Measurements from ENCODE around the gene SGTB.
"Not testable (repeated sequence)": the region's sequence is repeated elsewhere in the genome, so short reads cannot be mapped to it uniquely, and the experiment has no call there.

DNA sequence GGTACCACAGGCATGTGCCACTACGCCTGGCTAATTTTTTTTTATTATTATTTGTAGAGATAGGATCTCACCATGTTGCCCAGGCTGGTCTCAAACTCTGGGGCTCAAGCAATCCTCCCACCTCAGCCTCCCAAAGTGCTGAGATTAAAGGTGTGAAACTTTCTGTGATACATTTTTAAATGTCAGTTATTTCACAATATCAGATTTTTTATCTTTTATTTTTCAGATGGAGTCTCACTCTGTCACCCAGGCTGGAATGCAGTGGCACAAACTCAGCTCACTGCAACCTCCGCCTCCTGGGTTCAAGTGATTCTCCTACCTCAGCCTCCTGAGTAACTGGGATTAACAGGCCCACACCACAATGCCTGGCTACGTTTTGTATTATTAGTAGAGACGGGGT, 99.9 kb downstream of the SGTB start:
- TF ChIP-seq, protein P1, sequence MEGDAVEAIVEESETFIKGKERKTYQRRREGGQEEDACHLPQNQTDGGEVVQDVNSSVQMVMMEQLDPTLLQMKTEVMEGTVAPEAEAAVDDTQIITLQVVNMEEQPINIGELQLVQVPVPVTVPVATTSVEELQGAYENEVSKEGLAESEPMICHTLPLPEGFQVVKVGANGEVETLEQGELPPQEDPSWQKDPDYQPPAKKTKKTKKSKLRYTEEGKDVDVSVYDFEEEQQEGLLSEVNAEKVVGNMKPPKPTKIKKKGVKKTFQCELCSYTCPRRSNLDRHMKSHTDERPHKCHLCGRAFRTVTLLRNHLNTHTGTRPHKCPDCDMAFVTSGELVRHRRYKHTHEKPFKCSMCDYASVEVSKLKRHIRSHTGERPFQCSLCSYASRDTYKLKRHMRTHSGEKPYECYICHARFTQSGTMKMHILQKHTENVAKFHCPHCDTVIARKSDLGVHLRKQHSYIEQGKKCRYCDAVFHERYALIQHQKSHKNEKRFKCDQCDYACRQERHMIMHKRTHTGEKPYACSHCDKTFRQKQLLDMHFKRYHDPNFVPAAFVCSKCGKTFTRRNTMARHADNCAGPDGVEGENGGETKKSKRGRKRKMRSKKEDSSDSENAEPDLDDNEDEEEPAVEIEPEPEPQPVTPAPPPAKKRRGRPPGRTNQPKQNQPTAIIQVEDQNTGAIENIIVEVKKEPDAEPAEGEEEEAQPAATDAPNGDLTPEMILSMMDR (IDR thresholded peaks at IDR 0.05; ENCODE audit: low read depth, low read length), result not testable (repeated sequence)
- TF ChIP-seq EZH2phosphoT487 (IDR thresholded peaks at IDR 0.05; ENCODE audit: low read depth), result not testable (repeated sequence)
